PC-9 (cell line): Measurements from ENCODE around the gene ARHGEF28. TPM values are rescaled to one million over a fixed set of nuclear protein-coding genes. Genes with fewer than 3 reads are reported as not detected.

ENCODE experiments used
- BruUV-seq: library from RNA; stranded (reverse); fragments of 400-500 nt; replicated peaks from 2 replicates; lab custom pipeline; 2021; lab: Mats Ljungman, UMichigan
- CTCF ChIA-PET: fragments of 300-600 bp; sonication (Branson Sonifier 250); formaldehyde crosslinking; loops from one replicate; lab custom pipeline; 2022; ENCODE audit warnings: antibody characterized with exemption; lab: Charles Lee
- POLR2A ChIA-PET: fragments of 300-600 bp; sonication (Branson Sonifier 250); formaldehyde crosslinking; loops from one replicate; lab custom pipeline; 2022; ENCODE audit warnings: antibody characterized with exemption; ENCODE audit not compliant: unreplicated experiment; lab: Charles Lee
- DNase-seq, 2 experiments: peaks; one replicate each; pipeline versions ENCODE4 v3.0.0 to v3.0.0-alpha.2; 2015 to 2022; ENCODE audit warnings: mixed read lengths in 1 of 2
- H2AFZ ChIP-seq: fragments of 200-600 bp; sonication (generic); 2 replicates; pipeline ENCODE4 v1.8.1; 2017; ENCODE audit warnings: antibody characterized with exemption
- H3F3A ChIP-seq: fragments of 200-600 bp; sonication (generic); 2 replicates; pipeline ENCODE4 v1.8.1; 2017; ENCODE audit warnings: antibody characterized with exemption, mild to moderate bottlenecking, low read depth; ENCODE audit not compliant: insufficient read depth
- H3K27ac ChIP-seq: fragments of 200-600 bp; sonication (generic); 2 replicates; pipeline ENCODE4 v1.6.1; 2016; ENCODE audit warnings: mixed run types
- H3K27me3 ChIP-seq: fragments of 200-600 bp; sonication (generic); 2 replicates; pipeline ENCODE4 v1.6.1; 2016; ENCODE audit warnings: low read depth, mixed run types; ENCODE audit not compliant: insufficient read depth
- H3K36me3 ChIP-seq: fragments of 200-600 bp; sonication (generic); 2 replicates; pipeline ENCODE4 v1.6.1; 2016; ENCODE audit warnings: low read depth, mixed run types
- H3K4me1 ChIP-seq: fragments of 200-600 bp; sonication (generic); replicated peaks from 2 replicates; pipeline ENCODE4 v1.6.1; 2016; ENCODE audit warnings: mixed run types; ENCODE audit not compliant: insufficient read depth
- H3K4me2 ChIP-seq: fragments of 200-600 bp; sonication (generic); 2 replicates; pipeline ENCODE4 v1.6.1; 2017; ENCODE audit warnings: mixed run types
- H3K4me3 ChIP-seq: fragments of 200-600 bp; sonication (generic); 2 replicates; pipeline ENCODE4 v1.6.1; 2016; ENCODE audit warnings: mixed run types
- H3K79me2 ChIP-seq: fragments of 200-600 bp; sonication (generic); 2 replicates; pipeline ENCODE4 v1.6.1; 2017; ENCODE audit warnings: low read depth, mixed run types
- H3K9me2 ChIP-seq: fragments of 200-600 bp; sonication (generic); 2 replicates; pipeline ENCODE4 v1.8.1; 2017; ENCODE audit warnings: mild to moderate bottlenecking; ENCODE audit not compliant: insufficient read depth
- H3K9me3 ChIP-seq: fragments of 200-600 bp; sonication (generic); 2 replicates; pipeline ENCODE4 v1.8.1; 2016; ENCODE audit warnings: low read depth; ENCODE audit not compliant: insufficient read depth
- H4K20me1 ChIP-seq: fragments of 200-600 bp; sonication (generic); 2 replicates; pipeline ENCODE4 v1.8.1; 2017; ENCODE audit not compliant: insufficient read depth
- EZH2 ChIP-seq: fragments of 200-600 bp; sonication (generic); IDR thresholded peaks from 2 replicates; pipeline ENCODE4 v1.8.0; 2017; ENCODE audit warnings: antibody characterized with exemption, low read depth
- intact Hi-C: fragments of 100-400 bp; cut with micrococcal nuclease; formaldehyde crosslinking; loops from one replicate; pipeline ENCODE4 v1.10.0; 2022; ENCODE audit not compliant: unreplicated experiment
- total RNA-seq: library from RNA; stranded (reverse); gene quantifications from 2 replicates; pipeline ENCODE4 v1.2.3, GENCODE V29; 2021
- TF ChIP-seq, protein P1 (sequence below): fragments of 200-600 bp; sonication (generic); conservative IDR thresholded peaks from 2 replicates; pipeline ENCODE4 v1.6.1; 2017; ENCODE audit warnings: mixed run types, antibody characterized with exemption, mild to moderate bottlenecking, moderate library complexity

ARHGEF28 gene
- total RNA-seq, 1 experiment from 2014 or later, result 77.5 TPM

- no peaks in the 10 kb centered on the region for H3K4me1 ChIP-seq
- no TSS peak for BruUV-seq
- no peak overlapping the region for H3K4me2 ChIP-seq
Observed at GRCh38 chr5:73748510-73749400, 122.8 kb downstream of the ARHGEF28 start.

DNA sequence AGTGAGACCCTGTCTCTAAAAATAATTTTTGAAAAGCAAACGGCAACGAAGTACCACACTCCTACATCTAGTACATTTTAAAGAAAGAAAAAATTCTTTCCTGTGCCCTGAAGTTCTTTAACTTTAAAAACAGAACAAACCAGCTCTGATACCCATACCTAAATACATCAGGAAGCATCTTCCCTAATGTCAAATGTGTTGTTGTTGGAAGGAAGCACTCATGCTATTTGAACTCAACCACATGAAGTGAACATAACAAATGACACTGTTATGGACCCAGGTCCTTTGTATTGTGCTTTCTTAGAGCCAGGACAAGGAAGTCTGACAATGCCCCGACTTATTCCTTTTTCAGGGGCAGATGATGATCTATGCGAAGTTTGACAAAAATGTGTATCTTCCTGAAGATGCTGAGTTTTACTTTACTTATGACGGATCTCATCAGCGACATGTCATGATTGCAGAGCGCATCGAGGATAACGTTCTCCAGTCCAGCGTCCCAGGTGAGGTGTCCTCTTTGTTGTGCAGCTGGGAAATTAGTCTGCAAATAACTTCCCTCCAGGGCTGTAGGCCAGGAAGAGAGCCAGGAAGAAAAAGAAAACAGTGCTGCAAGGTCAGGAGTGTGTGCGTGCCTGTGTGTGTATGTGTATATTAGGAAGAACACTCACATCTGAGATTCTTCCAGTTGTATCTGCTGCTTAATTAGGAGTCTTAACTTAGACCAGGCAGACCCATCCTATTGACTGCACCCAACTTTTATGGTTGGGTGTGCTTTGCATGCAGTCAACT, 123.7 kb downstream of the ARHGEF28 start:
- no peak for DNase-seq
- no peak overlapping the region for H3K27ac ChIP-seq
- H3K9me3 ChIP-seq, result no peaks in the 10 kb centered on the region
- peaks cover 24% of the 10 kb centered on the region for H3K79me2 ChIP-seq
- peaks cover 13% of the 10 kb centered on the region for H3K36me3 ChIP-seq
- no peak overlapping the region for H3K4me2 ChIP-seq
- H3F3A ChIP-seq, result no peaks in the 10 kb centered on the region; the same call in none of the 2 replicates
- intact Hi-C loops, result no loop called here
- no peak overlapping the region for H2AFZ ChIP-seq
- peaks cover 3% of the 10 kb centered on the region; the same call in 1 of the 2 replicates for H4K20me1 ChIP-seq
- H3K9me2 ChIP-seq, result no peaks in the 10 kb centered on the region
- ChIA-PET CTCF (no interaction called here), POLR2A (no interaction called here)
- BruUV-seq, result no TSS peak
- H3K27me3 ChIP-seq, result no peaks in the 10 kb centered on the region
- TF ChIP-seq, protein P1, sequence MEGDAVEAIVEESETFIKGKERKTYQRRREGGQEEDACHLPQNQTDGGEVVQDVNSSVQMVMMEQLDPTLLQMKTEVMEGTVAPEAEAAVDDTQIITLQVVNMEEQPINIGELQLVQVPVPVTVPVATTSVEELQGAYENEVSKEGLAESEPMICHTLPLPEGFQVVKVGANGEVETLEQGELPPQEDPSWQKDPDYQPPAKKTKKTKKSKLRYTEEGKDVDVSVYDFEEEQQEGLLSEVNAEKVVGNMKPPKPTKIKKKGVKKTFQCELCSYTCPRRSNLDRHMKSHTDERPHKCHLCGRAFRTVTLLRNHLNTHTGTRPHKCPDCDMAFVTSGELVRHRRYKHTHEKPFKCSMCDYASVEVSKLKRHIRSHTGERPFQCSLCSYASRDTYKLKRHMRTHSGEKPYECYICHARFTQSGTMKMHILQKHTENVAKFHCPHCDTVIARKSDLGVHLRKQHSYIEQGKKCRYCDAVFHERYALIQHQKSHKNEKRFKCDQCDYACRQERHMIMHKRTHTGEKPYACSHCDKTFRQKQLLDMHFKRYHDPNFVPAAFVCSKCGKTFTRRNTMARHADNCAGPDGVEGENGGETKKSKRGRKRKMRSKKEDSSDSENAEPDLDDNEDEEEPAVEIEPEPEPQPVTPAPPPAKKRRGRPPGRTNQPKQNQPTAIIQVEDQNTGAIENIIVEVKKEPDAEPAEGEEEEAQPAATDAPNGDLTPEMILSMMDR, result no peak
- no peak for TF ChIP-seq EZH2
- H3K4me1 ChIP-seq, result no peaks in the 10 kb centered on the region
- H3K4me3 ChIP-seq, result no peak overlapping the region

More at GRCh38 chr5:73748510-73749400, 122.8 kb downstream of the ARHGEF28 start:
- Histone ChIP-seq H3K36me3 (peaks cover 13% of the 10 kb centered on the region), H3K9me3 (no peaks in the 10 kb centered on the region), H4K20me1 (peaks cover 3% of the 10 kb centered on the region; the same call in 1 of the 2 replicates), H2AFZ (no peak overlapping the region), H3K27ac (no peak overlapping the region), H3K4me3 (no peak overlapping the region), H3F3A (no peaks in the 10 kb centered on the region; the same call in none of the 2 replicates), H3K79me2 (peaks cover 32% of the 10 kb centered on the region), H3K9me2 (no peaks in the 10 kb centered on the region), H3K27me3 (no peaks in the 10 kb centered on the region)
- ChIA-PET POLR2A (no interaction called here), CTCF (no interaction called here)
- no peak for DNase-seq
- intact Hi-C loops, result no loop called here
- TF ChIP-seq, protein P1, result no peak
- no peak for TF ChIP-seq EZH2

DNA sequence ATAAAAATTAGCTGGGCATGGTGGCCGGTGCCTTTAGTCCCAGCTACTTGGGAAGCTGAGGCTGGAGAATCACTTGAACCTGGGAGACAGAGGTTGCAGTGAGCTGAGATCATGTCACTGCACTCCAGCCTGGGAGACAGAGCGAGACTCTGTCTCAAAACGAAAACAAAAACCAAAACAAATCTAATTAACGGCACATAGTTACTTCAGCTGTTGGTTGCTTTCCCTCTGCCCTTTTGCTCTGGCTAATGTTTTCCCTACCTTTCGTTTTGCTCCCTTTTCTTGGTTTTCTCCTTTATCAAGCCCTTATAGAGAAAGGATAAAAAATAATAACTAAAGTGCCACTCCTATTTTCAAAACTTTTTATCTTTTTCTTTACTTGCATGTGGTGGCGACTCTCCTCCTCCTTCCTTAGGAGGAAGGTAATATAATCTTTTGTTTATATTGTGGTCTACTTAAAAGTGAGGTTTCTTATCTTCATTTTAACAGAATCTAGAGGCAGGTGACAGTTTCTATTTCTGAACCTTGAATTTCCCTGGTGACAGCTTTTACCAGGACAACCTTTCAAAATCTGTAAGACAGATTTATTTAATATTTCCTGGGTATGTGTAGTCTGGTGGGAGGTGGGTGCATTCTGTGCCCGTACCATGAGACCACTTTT, 125.4 kb downstream of the ARHGEF28 start:
- Histone ChIP-seq H3K27me3 (no peaks in the 10 kb centered on the region), H3K36me3 (peaks cover 13% of the 10 kb centered on the region), H2AFZ (no peak overlapping the region), H4K20me1 (no peaks in the 10 kb centered on the region; the same call in 1 of the 2 replicates), H3K27ac (no peak overlapping the region), H3K79me2 (peaks cover 25% of the 10 kb centered on the region), H3K4me1 (no peaks in the 10 kb centered on the region), H3K4me2 (no peak overlapping the region), H3K4me3 (no peak overlapping the region), H3K9me3 (no peaks in the 10 kb centered on the region), H3K9me2 (no peaks in the 10 kb centered on the region), H3F3A (no peaks in the 10 kb centered on the region; the same call in none of the 2 replicates)
- no peak for DNase-seq
- intact Hi-C loops, result no loop called here
- BruUV-seq, result no TSS peak
- CTCF ChIA-PET, result no interaction called here
- POLR2A ChIA-PET, result no interaction called here
- TF ChIP-seq, protein P1, result no peak
- TF ChIP-seq EZH2, result no peak
